ENCODE results near the gene LTC4S.
"Not testable (repeated sequence)": the region's sequence is repeated elsewhere in the genome, so short reads cannot be mapped to it uniquely, and the experiment has no call there.

LTC4S gene

DNA sequence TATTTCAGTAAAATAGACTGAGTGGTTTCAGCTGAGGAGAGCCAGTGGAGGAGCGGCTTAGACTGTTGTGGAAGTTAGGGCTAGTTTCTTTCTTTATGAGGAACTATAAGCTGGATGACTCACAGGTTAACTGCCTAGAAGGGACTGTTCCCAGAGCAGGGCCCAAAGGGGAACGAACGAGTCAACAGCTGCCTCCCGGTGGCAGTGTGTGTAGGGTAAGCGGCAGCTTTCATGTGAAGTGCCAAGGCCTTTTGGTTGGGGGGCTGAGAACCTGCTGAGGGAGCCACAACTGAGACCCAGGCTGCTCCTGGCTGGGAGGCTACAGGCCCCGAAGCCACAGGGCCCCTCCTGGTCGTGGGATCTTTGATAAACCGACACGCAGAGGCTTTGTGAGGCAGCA is 33.9 kb downstream of the LTC4S start:
- no peak for DNase-seq

DNA sequence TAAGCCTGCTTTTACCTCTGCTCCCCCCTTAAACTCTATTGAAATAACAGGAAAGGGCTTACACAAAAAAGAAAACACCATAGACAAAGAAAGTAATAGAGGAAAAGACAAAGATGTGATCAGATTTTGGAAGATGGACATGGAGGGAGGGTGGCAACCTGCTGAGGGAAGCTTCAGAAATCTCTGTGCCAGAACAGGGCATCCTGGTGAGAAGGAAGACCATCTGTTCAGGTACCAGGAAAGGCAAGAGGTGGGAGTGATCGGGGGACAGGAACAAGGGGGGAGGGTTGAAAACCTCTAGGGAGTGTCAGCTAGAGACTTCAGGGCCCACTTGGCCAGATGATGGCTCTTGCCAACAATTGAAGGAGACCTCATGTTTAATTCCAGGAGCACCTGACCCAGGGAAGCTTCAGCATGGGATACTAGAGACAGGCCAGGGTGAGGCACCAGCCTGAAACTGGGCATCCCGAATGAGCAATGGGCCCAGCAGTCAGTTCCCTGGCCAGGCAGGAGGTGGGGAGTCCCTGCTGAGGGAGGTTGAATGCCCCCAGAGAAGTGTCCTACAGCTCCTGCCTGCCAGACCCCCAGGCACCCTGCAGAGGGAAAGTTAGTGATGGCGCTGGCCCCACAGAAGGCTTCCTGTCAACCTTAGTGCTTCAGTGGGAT is 35.1 kb downstream of the LTC4S start:
- no peak for DNase-seq

DNA sequence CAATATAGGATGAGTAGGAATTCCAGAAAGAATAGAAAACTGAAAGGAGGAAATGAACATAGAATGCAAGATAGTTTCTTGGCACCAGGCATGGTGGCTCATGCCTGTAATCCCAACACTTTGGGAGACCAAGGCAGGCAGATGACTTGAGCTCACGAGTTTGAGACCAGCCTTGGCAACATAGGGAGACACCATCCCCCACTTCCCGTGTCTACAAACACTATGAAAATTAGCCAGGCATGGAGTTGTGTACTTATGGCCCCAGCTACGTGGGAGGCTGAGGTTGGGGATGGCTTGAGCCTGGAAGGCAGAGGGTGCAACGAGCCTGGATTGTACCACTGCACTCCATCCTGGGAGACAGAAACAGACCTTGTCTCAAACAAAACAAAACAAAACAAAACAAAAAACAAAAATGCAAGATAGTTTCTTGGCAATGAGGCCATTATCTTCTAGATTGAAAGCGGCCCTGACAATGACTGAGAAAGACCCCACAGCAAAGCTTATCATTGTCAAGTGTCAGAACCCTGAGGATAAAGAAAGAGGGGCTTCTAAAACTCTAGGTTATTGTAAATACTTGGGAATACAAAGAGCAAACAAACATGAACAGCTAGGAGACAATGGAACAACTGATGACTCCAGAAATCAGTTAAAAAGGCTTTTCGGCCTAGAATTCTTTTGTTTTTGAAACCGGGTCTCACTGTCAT is 36.1 kb downstream of the LTC4S start:
- DNase-seq: no peak

DNA sequence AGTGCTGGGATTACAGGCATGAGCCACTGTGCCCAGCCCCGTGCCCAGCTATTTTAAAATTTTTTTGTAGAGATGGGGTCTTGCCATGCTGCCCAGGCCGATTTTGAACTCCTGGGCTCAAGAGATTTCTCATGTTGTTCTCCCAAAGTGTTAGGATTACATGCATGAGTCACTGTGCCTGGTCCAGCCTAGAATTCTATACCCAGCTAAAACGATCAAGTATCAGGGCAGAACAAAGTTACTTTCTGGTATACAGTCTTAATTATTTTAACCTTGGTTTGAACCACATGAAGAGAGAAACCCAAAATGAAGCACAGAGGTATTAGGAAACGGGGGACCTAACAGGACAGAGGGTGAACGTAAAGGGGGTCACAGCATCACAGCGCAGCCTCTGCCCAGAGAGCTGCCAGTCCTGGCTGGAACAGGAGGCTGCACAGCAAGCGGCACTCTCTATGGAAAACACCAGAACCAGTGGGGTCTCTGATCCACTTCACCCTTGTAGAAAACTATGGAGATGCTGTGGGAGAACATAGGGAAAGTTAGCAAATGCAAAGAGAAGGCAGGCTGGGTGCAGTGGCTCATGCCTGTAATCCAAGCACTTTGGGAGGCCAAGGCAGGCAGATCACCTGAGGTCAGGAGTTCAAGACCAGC is 37.2 kb downstream of the LTC4S start:
- DNase-seq: no peak

DNA sequence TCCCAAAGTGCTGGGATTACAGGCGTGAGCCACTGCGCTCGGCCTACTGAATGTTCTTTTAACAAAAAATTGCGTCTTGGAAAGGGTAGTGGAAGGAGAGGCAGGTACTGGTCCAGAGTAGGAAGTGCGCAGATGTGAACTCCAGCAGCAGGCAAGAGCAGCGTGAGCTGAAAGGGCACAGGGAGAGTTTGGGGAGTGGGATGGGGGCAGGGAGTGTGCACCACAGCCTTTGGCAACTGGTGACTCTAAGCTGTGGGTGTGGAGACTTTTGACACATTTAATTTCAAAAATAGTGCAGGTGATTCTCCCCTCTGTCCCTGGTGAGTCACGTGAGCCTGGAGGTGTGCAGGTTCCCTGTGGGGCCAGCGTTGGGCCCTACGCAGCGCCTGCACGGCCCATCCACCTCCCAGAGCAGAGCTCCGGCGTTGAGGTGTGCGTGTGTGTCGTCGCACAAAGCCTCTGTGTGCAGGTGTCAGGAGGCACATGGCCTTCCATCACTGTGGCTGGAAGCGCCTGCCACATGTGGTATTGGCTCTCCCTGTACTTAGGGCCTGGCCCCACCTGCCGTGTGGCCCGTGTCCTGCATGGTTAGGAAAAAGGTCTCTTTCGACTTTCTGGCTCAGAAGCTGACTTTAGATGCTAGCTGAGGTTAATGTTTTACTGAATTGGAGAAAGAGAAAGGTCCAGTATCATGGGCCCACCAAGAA is 38.4 kb downstream of the LTC4S start:
- DNase-seq: no peak

DNA sequence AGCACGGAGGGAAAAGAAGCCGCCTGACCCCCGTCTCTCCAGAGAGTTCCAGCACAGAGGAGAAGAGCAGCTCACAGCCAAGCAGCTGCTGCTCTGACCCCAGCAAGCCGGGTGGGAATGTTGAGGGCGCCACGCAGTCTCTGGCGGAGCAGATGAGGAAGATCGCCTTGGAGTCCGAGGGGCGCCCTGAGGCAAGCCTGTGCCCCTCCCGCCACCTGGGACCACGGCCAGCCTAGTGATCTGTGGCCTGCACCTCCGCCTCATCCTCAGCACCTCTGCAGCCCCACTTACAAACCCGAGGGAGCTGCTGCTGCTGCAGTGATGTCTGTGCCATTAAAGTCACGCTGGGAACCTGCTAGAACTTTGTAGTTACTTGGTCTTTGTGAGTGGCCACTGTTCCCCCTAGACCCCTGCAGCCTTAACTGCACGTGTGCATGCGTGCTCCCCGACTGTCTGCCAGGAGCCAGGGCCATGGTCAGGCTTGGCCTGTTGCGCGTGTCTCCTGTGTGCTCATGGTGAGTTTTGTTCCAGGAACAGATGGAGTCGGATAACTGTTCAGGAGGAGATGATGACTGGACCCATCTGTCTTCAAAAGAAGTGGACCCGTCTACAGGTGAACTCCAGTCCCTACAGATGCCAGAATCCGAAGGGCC is 39.4 kb downstream of the LTC4S start:
- DNase-seq: no peak

DNA sequence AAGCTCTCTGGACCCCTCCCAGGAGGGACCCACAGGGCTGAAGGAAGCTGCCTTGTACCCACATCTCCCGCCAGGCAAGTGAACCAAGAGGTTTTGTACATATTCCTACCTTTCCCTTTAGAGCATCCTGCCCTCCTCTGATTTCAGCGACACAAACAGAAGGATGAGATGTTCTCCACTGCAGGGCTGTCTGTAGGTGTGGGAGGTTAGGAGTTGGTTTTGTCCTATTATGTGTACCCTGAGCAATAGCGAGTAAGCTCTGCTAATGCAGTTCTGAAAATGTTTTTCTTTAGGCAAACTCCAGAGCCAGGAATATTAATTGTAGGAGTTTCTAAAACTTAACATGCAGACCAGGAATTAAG is 39.9 kb downstream of the LTC4S start:
- no peak for DNase-seq

DNA sequence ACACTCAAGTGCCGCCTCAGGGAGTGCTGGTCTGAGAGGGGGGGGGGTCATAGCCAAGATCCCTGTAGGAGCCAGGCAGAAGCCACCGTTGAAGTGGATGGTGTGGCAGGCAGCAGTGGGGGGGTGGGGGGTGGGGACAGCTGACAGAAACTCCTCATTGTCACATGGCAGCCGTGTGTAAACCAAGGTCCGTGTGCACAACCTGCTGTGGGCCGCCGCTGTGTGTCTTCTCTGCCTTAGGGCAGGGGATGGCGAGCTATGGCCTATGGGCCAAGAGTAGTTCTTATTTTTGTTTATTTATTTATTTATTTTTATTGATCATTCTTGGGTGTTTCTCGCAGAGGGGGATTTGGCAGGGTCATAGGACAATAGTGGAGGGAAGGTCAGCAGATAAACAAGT is 40.3 kb downstream of the LTC4S start:
- no peak for DNase-seq

DNA sequence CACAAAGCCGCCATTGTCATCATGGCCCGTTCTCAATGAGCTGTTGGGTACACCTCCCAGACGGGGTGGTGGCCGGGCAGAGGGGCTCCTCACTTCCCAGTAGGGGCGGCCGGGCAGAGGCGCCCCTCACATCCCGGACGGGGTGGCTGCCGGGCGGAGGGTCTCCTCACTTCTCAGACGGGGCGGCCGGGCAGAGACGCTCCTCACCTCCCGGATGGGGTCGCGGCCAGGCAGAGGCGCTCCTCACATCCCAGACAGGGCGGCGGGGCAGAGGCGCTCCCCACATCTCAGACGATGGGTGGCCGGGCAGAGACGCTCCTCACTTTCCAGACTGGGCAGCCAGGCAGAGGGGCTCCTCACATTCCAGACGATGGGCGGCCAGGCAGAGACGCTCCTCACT is 41.1 kb downstream of the LTC4S start:
- DNase-seq: not testable (repeated sequence)

DNA sequence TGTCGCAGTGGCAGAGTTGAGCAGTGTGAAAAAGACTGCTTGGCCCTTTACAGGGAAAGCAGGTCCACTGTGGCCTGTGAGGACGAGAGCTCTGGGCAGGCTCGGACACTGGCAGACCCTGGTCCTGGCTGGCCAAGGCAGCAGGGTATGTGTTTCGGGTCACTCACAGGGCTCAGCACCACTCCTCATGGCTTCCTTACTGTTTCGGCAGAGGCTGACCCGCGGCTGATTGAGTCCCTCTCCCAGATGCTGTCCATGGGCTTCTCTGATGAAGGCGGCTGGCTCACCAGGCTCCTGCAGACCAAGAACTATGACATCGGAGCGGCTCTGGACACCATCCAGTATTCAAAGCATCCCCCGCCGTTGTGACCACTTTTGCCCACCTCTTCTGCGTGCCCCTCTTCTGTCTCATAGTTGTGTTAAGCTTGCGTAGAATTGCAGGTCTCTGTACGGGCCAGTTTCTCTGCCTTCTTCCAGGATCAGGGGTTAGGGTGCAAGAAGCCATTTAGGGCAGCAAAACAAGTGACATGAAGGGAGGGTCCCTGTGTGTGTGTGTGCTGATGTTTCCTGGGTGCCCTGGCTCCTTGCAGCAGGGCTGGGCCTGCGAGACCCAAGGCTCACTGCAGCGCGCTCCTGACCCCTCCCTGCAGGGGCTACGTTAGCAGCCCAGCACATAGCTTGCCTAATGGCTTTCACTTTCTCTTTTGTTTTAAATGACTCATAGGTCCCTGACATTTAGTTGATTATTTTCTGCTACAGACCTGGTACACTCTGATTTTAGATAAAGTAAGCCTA is 42.6 kb downstream of the LTC4S start:
- DNase-seq: no peak

DNA sequence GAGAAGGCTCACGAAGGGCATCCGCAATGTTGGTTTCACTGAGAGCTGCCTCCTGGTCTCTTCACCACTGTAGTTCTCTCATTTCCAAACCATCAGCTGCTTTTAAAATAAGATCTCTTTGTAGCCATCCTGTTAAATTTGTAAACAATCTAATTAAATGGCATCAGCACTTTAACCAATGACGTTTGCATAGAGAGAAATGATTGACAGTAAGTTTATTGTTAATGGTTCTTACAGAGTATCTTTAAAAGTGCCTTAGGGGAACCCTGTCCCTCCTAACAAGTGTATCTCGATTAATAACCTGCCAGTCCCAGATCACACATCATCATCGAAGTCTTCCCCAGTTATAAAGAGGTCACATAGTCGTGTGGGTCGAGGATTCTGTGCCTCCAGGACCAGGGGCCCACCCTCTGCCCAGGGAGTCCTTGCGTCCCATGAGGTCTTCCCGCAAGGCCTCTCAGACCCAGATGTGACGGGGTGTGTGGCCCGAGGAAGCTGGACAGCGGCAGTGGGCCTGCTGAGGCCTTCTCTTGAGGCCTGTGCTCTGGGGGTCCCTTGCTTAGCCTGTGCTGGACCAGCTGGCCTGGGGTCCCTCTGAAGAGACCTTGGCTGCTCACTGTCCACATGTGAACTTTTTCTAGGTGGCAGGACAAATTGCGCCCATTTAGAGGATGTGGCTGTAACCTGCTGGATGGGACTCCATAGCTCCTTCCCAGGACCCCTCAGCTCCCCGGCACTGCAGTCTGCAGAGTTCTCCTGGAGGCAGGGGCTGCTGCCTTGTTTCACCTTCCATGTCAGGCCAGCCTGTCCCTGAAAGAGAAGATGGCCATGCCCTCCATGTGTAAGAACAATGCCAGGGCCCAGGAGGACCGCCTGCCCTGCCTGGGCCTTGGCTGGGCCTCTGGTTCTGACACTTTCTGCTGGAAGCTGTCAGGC is 43.6 kb downstream of the LTC4S start:
- DNase-seq: no peak

DNA sequence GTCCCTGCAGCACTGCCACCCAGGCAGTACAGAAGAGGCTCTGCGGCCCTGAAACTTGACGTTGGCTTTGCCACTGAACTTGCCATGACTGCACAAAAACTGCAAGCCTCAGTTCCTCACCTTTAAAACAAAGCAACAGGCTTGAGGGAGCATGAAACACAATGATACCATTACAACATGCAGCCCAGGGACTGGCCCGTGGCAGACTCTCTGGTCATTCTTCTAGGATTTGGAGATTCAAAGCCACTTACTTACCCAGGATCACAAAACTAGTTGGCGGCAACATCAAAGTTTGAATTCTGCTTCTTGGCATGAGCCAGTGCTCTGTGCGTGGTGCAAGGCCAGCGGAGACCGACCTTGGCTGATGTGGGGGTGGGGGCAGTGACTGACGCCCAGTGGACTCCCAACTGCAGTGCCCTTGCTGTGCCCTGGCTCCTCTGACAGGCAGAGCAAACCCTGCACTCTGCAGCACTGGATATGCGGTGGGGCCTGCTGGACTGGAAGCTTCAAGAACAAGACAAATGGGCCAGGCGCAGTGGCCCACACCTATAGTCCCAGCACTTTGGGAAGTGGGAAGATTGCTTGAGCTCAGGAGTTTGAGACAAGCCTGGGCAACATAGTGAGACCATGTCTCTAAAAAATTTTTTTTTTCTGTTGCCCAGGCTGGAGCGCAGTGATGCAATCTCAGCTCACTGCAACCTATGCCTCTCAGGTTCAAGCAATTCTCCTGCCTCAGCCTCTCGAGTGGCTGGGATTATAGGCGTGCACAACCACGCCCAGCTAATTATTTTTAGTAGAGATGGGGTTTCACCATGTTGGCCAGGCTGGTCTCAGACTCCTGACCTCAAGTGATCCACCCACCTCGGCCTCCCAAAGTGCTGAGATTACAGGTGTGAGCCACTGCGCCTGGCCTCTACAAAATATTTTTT is 45.8 kb downstream of the LTC4S start:
- DNase-seq: no peak

DNA sequence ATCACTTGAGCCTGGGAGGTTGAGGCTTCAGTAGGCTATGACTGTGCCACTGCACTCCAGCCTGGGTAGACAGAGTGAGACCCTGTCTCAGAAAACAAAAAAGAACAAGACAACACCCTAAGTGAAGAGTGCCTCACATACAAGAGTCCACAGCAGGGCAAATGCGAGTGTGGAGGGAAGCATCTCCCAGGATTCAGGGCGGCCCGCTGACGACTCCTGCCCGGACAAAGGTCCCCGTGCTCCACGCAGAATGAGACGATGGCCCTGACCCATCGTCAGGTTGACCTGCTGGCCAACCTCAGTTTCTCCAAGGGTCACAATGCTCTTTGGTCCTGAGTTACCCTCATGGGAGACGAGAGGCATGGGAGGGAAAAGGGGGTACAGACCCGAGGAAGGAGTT is 46.5 kb downstream of the LTC4S start:
- no peak for DNase-seq

DNA sequence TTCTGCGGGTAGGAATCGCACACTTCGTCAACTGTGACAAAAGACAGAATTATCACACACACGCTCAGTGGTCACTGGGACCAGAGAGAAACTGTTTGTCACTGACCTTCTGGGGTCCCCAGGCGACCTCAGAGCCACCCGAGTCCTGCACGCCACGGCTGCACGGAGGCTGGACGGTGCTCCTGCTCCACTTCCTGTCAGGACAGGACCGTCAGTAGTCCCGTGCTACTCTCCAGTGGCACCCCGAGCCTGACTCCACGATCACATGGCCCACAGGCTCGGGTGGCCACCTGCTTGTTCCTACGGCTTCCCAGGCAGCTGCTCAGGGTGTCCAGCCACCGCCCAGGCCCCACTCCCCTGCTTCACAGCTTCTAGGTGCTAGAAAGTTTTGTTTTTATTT is 47.0 kb downstream of the LTC4S start:
- no peak for DNase-seq

DNA sequence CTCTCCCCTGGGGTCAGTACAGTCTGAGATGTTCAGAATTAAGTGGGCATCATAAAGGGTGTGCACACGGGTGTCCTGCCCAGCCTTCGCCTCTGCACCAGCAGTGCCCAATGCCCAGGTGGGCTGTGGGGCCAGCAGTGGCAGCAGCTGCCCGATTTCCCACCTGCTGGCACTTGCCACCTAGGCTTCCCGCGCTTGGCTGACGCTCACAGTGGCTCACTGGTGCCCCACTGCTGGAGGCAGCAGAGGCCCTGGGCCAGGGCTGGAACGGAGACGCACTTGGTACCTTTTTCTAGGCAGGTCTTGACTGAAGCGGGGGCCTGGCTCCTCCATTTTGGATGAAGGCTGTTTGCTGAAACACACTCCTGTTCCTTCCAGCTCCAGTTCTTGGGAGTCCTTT is 47.8 kb downstream of the LTC4S start:
- DNase-seq: no peak

All from 8988T (cell line).